Mesodermal cell (in vitro differentiated cells): ENCODE data around the gene BLVRB.
"Not testable (repeated sequence)": the region's sequence is repeated elsewhere in the genome, so short reads cannot be mapped to it uniquely, and the experiment has no call there.

ENCODE experiments used
- H3K27ac ChIP-seq: 2 replicates; pipeline ENCODE4 v1.7.0; 2013; ENCODE audit warnings: mild to moderate bottlenecking, low read depth, low read length, moderate library complexity; ENCODE audit not compliant: severe bottlenecking
- H3K36me3 ChIP-seq: 2 replicates; pipeline ENCODE4 v1.7.1; 2013; ENCODE audit warnings: mild to moderate bottlenecking, low read length, moderate library complexity; ENCODE audit not compliant: control insufficient read depth, insufficient read depth
- H3K4me1 ChIP-seq: one replicate; pipeline ENCODE4 v1.7.1; 2013; ENCODE audit warnings: mild to moderate bottlenecking, low read length; ENCODE audit not compliant: insufficient read depth, control insufficient read depth, poor library complexity, severe bottlenecking
- H3K4me3 ChIP-seq: 2 replicates; pipeline ENCODE4 v1.7.0; 2013; ENCODE audit warnings: low read length, control low read depth, mild to moderate bottlenecking; ENCODE audit not compliant: insufficient read depth, poor library complexity, severe bottlenecking; ENCODE audit errors: extremely low read depth
- H3K9me3 ChIP-seq: 2 replicates; pipeline ENCODE4 v1.7.1; 2013; ENCODE audit warnings: mild to moderate bottlenecking, low read length, moderate library complexity; ENCODE audit not compliant: control insufficient read depth
- WGBS, 2 experiments: methylation state at CpG; one replicate each; pipeline ENCODE4 v1.1.5; 2013; ENCODE audit warnings: missing lambda C conversion rate in 2 of 2; ENCODE audit not compliant: insufficient coverage in 2 of 2; 5-methylcytosine and 5-hydroxymethylcytosine counted together

BLVRB gene

DNA sequence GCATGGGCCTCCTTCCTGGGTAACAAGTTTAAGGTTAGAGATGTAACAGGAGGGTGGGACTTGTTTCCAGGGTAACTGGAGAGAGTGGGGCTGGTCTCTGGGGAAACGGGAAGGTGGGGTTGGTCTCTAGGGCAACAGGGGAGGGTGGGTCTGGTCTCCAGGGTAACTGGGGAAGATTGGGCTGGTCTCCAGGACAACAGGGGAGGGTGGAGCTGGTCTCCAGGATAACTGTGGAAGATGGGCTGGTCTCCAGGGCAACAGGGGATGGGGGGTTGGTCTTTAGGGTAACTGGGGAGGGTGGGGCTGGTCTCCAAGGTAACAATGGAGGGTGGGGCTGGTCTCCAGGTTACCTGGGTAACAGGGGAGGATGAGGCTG, 37.8 kb upstream of the BLVRB start:
- Histone ChIP-seq H3K4me3 (no peak overlapping the region), H3K9me3 (no peaks in the 10 kb centered on the region), H3K27ac (no peak overlapping the region), H3K4me1 (no peaks in the 10 kb centered on the region), H3K36me3 (no peaks in the 10 kb centered on the region)
- WGBS, 2 experiments, result 80% methylated on average over 1 of the region's 1 CpG; no CpG with 5 or more reads in 1 of the 2 experiments

- H3K36me3 ChIP-seq, result no peaks in the 10 kb centered on the region
- no peak overlapping the region for H3K27ac ChIP-seq
- H3K4me1 ChIP-seq, result no peaks in the 10 kb centered on the region
- H3K9me3 ChIP-seq, result no peaks in the 10 kb centered on the region
- H3K4me3 ChIP-seq, result no peak overlapping the region
- WGBS, 2 experiments, result 45 to 54% methylated on average over 4 to 5 of the region's 6 CpGs
Observed at GRCh38 chr19:40502647-40503319, 37.2 kb upstream of the BLVRB start.

DNA sequence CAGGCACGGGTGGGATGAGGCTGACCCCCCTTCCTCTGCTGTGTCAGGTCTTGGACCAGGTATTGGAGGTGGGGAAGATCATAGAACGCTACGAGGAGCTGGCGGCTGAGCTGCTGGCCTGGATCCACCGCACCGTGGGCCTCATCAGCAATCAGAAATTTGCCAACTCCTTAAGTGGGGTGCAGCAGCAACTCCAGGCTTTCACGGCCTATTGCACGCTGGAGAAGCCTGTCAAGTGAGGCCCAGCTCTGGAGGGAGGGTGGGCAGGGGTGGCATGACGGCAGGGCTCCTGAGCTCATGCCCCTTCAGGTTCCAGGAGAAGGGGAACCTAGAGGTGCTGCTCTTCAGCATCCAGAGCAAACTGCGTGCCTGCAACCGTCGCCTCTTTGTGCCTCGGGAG, 36.5 kb upstream of the BLVRB start:
- Histone ChIP-seq H3K9me3 (no peaks in the 10 kb centered on the region), H3K4me1 (no peaks in the 10 kb centered on the region), H3K27ac (no peak overlapping the region), H3K36me3 (no peaks in the 10 kb centered on the region), H3K4me3 (no peak overlapping the region)
- 86 to 90% methylated on average over 12 to 13 of the region's 13 CpGs for WGBS, 2 experiments

- Histone ChIP-seq H3K4me1 (no peaks in the 10 kb centered on the region), H3K9me3 (no peaks in the 10 kb centered on the region), H3K27ac (no peak overlapping the region), H3K36me3 (no peaks in the 10 kb centered on the region), H3K4me3 (no peak overlapping the region)
- WGBS, 2 experiments, result 83% methylated on average over 2 of the region's 4 CpGs; no CpG with 5 or more reads in 1 of the 2 experiments
Observed at GRCh38 chr19:40501599-40501998, 36.1 kb upstream of the BLVRB start.

DNA sequence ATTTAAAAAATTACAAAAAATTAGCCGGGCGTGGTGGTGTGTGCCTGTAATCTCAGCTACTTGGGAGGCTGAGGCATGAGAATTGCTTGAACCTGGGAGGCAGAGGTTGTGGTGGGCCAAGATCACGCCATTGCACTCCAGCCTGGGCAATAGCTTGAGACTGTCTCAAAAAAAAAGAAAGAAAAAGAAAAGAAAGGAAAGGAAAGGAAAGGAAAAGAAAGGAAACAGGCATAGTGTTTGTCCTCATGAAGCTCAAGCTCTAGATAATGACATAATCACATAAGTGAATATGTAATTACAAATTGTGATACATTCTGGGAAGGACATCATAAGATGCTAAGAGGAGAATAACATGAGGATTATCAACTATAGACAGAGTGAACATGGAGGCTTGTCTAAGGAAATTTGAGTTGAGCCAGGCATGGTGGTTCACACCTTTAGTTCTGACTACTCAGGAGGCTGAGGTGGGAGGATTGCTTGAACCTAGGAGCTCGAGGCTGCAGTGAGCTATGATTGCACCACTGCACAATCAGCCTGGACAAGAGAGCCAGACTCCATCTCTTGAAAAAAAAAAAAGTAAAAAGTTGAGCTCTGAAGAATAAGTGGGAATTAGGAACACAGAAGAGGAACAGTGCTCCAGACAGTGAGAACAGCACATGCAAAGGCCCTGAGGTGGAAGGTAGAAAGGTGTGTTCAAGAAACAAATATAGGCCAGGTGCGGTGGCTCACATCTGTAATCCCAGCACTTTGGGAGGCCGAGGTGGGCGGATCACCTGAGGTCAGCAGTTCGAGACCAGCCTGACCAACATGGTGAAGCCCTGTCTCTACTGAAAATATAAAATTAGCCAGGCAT, 35.4 kb upstream of the BLVRB start:
- not testable (repeated sequence) for H3K36me3 ChIP-seq

GRCh38 chr19:40499320-40499719, 33.8 kb upstream of the BLVRB start:
- no peak overlapping the region for H3K27ac ChIP-seq
- WGBS, 2 experiments, result 63 to 83% methylated on average over 2 of the region's 5 CpGs

More for the DNA sequence above, 35.4 kb upstream of the BLVRB start:
- H3K9me3 ChIP-seq, H3K4me3 ChIP-seq, H3K27ac ChIP-seq, H3K4me1 ChIP-seq: not testable (repeated sequence)
- WGBS, 2 experiments, result 77 to 85% methylated on average over 7 to 8 of the region's 8 CpGs

GRCh38 chr19:40497214-40497613, 31.7 kb upstream of the BLVRB start:
- no peaks in the 10 kb centered on the region for H3K36me3 ChIP-seq
- H3K4me1 ChIP-seq, result no peaks in the 10 kb centered on the region
- H3K27ac ChIP-seq, result no peak overlapping the region
- H3K9me3 ChIP-seq, result no peaks in the 10 kb centered on the region
- WGBS, 2 experiments, result 87 to 91% methylated on average over 12 of the region's 12 CpGs
- H3K4me3 ChIP-seq, result no peak overlapping the region

More at GRCh38 chr19:40499320-40499719, 33.8 kb upstream of the BLVRB start:
- no peak overlapping the region for H3K4me3 ChIP-seq
- no peaks in the 10 kb centered on the region for H3K9me3 ChIP-seq
- no peaks in the 10 kb centered on the region for H3K36me3 ChIP-seq
- H3K4me1 ChIP-seq, result no peaks in the 10 kb centered on the region

- Histone ChIP-seq H3K27ac (no peak overlapping the region), H3K9me3 (no peaks in the 10 kb centered on the region), H3K4me3 (no peak overlapping the region), H3K36me3 (no peaks in the 10 kb centered on the region), H3K4me1 (no peaks in the 10 kb centered on the region)
- 77 to 78% methylated on average over 1 of the region's 1 CpG for WGBS, 2 experiments
Observed at GRCh38 chr19:40494191-40494838, 28.8 kb upstream of the BLVRB start.

DNA sequence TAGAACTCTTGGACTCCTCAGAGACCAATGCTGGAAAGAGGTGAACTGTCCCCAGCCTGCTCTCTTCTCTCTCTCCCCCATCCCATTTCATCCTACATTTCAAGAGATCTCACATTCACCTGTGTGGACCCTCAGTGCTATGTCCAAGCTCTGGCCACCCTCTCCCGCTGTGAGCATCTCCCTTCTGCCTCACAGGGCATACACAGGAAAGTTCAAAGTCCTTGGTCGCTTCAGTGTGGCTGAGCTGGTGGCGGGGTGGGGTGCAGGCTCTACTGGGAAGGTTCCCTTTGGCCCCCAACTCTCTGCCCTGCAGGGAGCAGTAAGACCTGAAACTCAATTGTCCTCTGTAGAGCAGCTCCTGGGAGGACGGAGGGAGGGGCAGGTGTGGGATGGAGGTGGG, 28.2 kb upstream of the BLVRB start:
- 47 to 93% methylated on average over 2 of the region's 4 CpGs for WGBS, 2 experiments
- Histone ChIP-seq H3K9me3 (no peaks in the 10 kb centered on the region), H3K36me3 (no peaks in the 10 kb centered on the region), H3K4me1 (no peaks in the 10 kb centered on the region), H3K27ac (no peak overlapping the region), H3K4me3 (no peak overlapping the region)

DNA sequence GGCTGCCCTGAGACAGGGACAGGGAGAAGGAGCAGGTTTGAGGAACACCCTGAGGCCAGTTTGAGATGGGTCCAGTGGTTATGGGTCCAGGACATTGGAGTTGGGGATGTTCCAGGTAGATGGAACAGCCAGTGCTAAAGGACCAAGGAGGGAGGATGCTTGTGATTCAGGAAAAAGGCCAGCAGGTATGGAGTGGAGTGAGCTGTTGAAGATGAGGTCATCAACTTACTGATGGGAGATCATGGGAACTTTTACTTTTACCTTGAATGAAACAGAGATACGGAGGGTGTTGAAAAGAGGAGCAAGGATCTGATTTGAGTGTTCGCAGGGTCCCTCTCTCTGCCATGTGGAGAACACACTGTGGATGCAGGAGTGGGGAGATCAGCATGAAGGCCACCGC, 26.7 kb upstream of the BLVRB start:
- Histone ChIP-seq H3K9me3 (no peaks in the 10 kb centered on the region), H3K4me1 (no peaks in the 10 kb centered on the region), H3K4me3 (no peak overlapping the region), H3K36me3 (no peaks in the 10 kb centered on the region), H3K27ac (no peak overlapping the region)
- 88 to 94% methylated on average over 2 to 3 of the region's 3 CpGs for WGBS, 2 experiments
